HepG2 (cell line): ENCODE results near the gene SLC44A4. TPM values are rescaled to one million over a fixed set of nuclear protein-coding genes. Genes with fewer than 3 reads are reported as not detected.

Experiments used
- ATAC-seq: fragments of 200-7000 bp; cut with Tn5 transposase; 3 replicates; pipeline ENCODE4 v1.9.1; 2020; ENCODE audit warnings: mild to moderate bottlenecking, moderate library complexity
- BruUV-seq: library from RNA; stranded (reverse); fragments of 400-500 nt; replicated peaks from 2 replicates; lab custom pipeline; 2021; lab: Mats Ljungman, UMichigan
- CTCF ChIA-PET: fragments of 300-600 bp; formaldehyde crosslinking; extraction: SDS; loops from one replicate; lab custom pipeline; 2021; ENCODE audit warnings: low total read pairs, inconsistent platforms, low intra/inter-chr PET ratio; lab: Yijun Ruan, JAX
- POLR2A ChIA-PET: fragments of 350-600 bp; sonication (Branson Sonifier 250); formaldehyde crosslinking; loops from one replicate; lab custom pipeline; 2020; ENCODE audit warnings: antibody characterized with exemption, inconsistent platforms; lab: Yijun Ruan, JAX
- DNase-seq: peaks from one replicate; pipeline ENCODE4 v3.0.0-alpha.2; 2015; ENCODE audit warnings: low spot score
- FAIRE-seq: peaks from 3 replicates; lab custom pipeline; 2011; peaks lifted over from hg19 to GRCh38; lab: Jason Lieb, UNC
- H2AFZ ChIP-seq: one replicate; pipeline ENCODE4 v1.6.1; 2011; ENCODE audit warnings: low read length, inconsistent platforms
- H3K27ac ChIP-seq: fragments of 300-600 bp; 3 replicates; pipeline ENCODE4 v1.8.0; 2011; ENCODE audit warnings: mixed run types, mild to moderate bottlenecking, mixed read lengths, low read length, inconsistent platforms; ENCODE audit not compliant: insufficient read depth; ENCODE audit errors: extremely low read length
- H3K27me3 ChIP-seq, 2 experiments: fragments of 200-600 bp in 1 of 2; 2 replicates in 1 of 2; 3 replicates in 1 of 2; pipeline versions ENCODE4 v1.6.0 to v1.8.0; 2011; ENCODE audit warnings: low read length in 2 of 2, mild to moderate bottlenecking in 2 of 2, moderate library complexity in 2 of 2, inconsistent platforms in 1 of 2; ENCODE audit not compliant: insufficient read depth in 2 of 2, control insufficient read depth in 1 of 2
- H3K36me3 ChIP-seq, 2 experiments: fragments of 200-600 bp in 1 of 2; replicated peaks in 1 of 2; 2 replicates in 1 of 2; 3 replicates in 1 of 2; pipeline versions ENCODE4 v1.5.1 to v1.8.0; 2011; ENCODE audit warnings: low read length in 2 of 2, inconsistent platforms in 1 of 2; ENCODE audit not compliant: insufficient read depth in 2 of 2, control insufficient read depth in 1 of 2
- H3K4me1 ChIP-seq: 2 replicates; pipeline ENCODE4 v1.5.1; 2012; ENCODE audit warnings: low read length, inconsistent platforms; ENCODE audit not compliant: insufficient read depth
- H3K4me2 ChIP-seq: 2 replicates; pipeline ENCODE4 v1.6.0; 2011; ENCODE audit warnings: low read depth, low read length, inconsistent platforms
- H3K4me3 ChIP-seq, 3 experiments: fragments of 200-600 bp in 1 of 3; sonication (generic), shearing (Covaris generic) in 1 of 3; replicated peaks in 1 of 3; 2 replicates each; pipeline ENCODE4 v1.5.1; 2011 to 2016; ENCODE audit warnings: low read length in 3 of 3, inconsistent platforms in 2 of 3, low read depth in 2 of 3, mild to moderate bottlenecking in 2 of 3, control low read depth in 1 of 3, mixed read lengths in 1 of 3; ENCODE audit not compliant: insufficient read depth in 1 of 3
- H3K79me2 ChIP-seq: one replicate; pipeline ENCODE4 v1.6.1; 2011; ENCODE audit warnings: low read length, inconsistent platforms; ENCODE audit not compliant: insufficient read depth
- H3K9ac ChIP-seq: 2 replicates; pipeline ENCODE4 v1.6.0; 2011; ENCODE audit warnings: mild to moderate bottlenecking, low read depth, low read length, inconsistent platforms; ENCODE audit not compliant: insufficient read depth
- H3K9me3 ChIP-seq: 2 replicates; pipeline ENCODE4 v1.5.1; 2012; ENCODE audit warnings: mild to moderate bottlenecking, low read length
- H4K20me1 ChIP-seq: 2 replicates; pipeline ENCODE4 v1.6.0; 2011; ENCODE audit warnings: inconsistent platforms, mild to moderate bottlenecking, low read length, moderate library complexity; ENCODE audit not compliant: insufficient read depth
- ARNTL ChIP-seq: sonication (generic); formaldehyde crosslinking; IDR thresholded peaks from 2 replicates; pipeline ENCODE4 v1.4.0; 2020; ENCODE audit warnings: mild to moderate bottlenecking, missing genetic modification reagents
- HBP1 ChIP-seq: IDR thresholded peaks from 2 replicates; pipeline ENCODE4 v1.6.1; 2016; ENCODE audit warnings: low read depth, control low read depth
- KIAA2018 ChIP-seq: sonication (generic); formaldehyde crosslinking; IDR thresholded peaks from 2 replicates; pipeline ENCODE4 v1.5.0; 2020; ENCODE audit warnings: mild to moderate bottlenecking, missing genetic modification reagents, borderline replicate concordance
- MZF1 ChIP-seq: sonication (generic); formaldehyde crosslinking; IDR thresholded peaks from 2 replicates; pipeline ENCODE4 v1.8.1; 2023; ENCODE audit warnings: mild to moderate bottlenecking, missing genetic modification reagents, borderline replicate concordance
- POGK ChIP-seq: sonication (generic); formaldehyde crosslinking; conservative IDR thresholded peaks from 2 replicates; pipeline ENCODE4 v1.8.0; 2022; ENCODE audit warnings: mild to moderate bottlenecking, moderate library complexity, missing genetic modification reagents
- TFE3 ChIP-seq: IDR thresholded peaks from 2 replicates; pipeline ENCODE4 v1.6.1; 2016
- YY1 ChIP-seq: IDR thresholded peaks from 2 replicates; pipeline ENCODE4 v1.6.1; 2011; ENCODE audit warnings: low read length, low read depth, moderate library complexity, mild to moderate bottlenecking; ENCODE audit not compliant: insufficient read depth, insufficient replicate concordance
- ZNF232 ChIP-seq: sonication (generic); formaldehyde crosslinking; IDR thresholded peaks from 2 replicates; pipeline ENCODE4 v1.4.0; 2020; ENCODE audit warnings: missing genetic modification reagents, borderline replicate concordance
- ZNF839 ChIP-seq: sonication (generic); formaldehyde crosslinking; IDR thresholded peaks from 2 replicates; pipeline ENCODE4 v1.4.0; 2020; ENCODE audit warnings: missing genetic modification reagents, mild to moderate bottlenecking, borderline replicate concordance
- WGBS: methylation state at CpG from one replicate; pipeline ENCODE4 v1.1.6; 2017; ENCODE audit warnings: low lambda C conversion rate; 5-methylcytosine and 5-hydroxymethylcytosine counted together
- in situ Hi-C: cut with HindIII; loops from 2 replicates; pipeline ENCODE4 v1.10.0; 2017; ENCODE audit warnings: low pct_unique_long_range_greater_than_20kb; ENCODE audit not compliant: extremely low pct_ligation_motif_present
- intact Hi-C: fragments of 100-400 bp; cut with micrococcal nuclease; formaldehyde crosslinking; loops from one replicate; pipeline ENCODE4 v1.10.0; 2022; ENCODE audit not compliant: unreplicated experiment
- polyA plus RNA-seq, 8 experiments: library from polyadenylated mRNA; depleted of rRNA in 3 of 8; stranded (reverse) in 7 of 8; unstranded in 1 of 8; fragments of >200 nt; fragmentation: Illumina TruSeq in 4 of 8; extraction: Trizol in 4 of 8; gene quantifications; 2 replicates each; pipeline versions ENCODE4 v1.2.1 to v1.2.3, GENCODE V29; 2011 to 2016; ENCODE audit warnings: low read depth in 4 of 8, missing spikeins in 1 of 8, mixed read lengths in 1 of 8; ENCODE audit not compliant: insufficient read depth in 1 of 8
- total RNA-seq, 5 experiments: library from RNA; depleted of rRNA; stranded (reverse); fragments of >200 nt; fragmentation: Illumina TruSeq; extraction: Trizol; gene quantifications; 2 replicates each; pipeline ENCODE4 v1.2.3, GENCODE V29; 2016; ENCODE audit warnings: low read depth in 1 of 5
- TF ChIP-seq, protein P1 (sequence below): IDR thresholded peaks from 2 replicates; pipeline ENCODE4 v1.6.1; 2016

SLC44A4 gene
- total and polyA plus RNA-seq, 2 of the 13 experiments (the other 11 are each of a cell fraction or from before 2014, with no cell fraction given) = 3.5 to 5.9 TPM

DNA sequence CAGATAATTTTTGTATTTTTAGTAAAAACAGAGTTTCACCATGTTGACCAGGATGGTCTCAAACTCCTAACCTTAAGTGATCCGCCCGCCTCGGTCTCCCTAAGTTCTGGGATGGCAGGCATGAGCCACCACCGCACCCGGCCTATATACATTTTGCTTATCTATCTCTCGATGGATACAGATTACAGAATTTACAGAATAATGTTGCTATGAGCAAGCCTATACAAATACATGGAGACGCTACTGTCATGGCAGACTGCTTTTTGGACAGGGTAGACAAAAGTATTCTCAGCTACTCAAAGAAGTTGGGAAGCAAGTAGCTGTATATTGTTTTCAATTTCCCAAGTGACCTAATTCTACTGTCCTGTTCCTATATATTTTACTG lies 65.3 kb downstream of the SLC44A4 start:
- H3K4me2 ChIP-seq = 0 out of 2 replicates have a peak overlapping the region, but pooled peaks have one; percentile 33
- peaks cover 12% of the 10 kb centered on the region for H3K79me2 ChIP-seq
- ATAC-seq (no peak), FAIRE-seq (no peak), DNase-seq (no peak)
- H3K4me1 ChIP-seq = peaks cover 29% of the 10 kb centered on the region
- peak overlapping the region; percentile 95 for H3K27ac ChIP-seq
- H3K9ac ChIP-seq = peak overlapping the region; percentile 7; the same call in 1 of the 2 replicates
- ChIA-PET CTCF (no interaction called here), POLR2A (interaction anchor here (1.0 to 3.6 kb wide), 10 partner anchors 13 to 161 kb away, joined by 3 to 102 read pairs (median 12); partner anchors contain the start of genes BAG6, CFB, HSPA1B and NEU1)
- no peak overlapping the region for H2AFZ ChIP-seq
- H3K27me3 ChIP-seq = no peaks in the 10 kb centered on the region
- WGBS = 95% methylated on average over 7 of the region's 7 CpGs
- no peaks in the 10 kb centered on the region for H3K9me3 ChIP-seq
- in situ Hi-C loops (no loop called here), intact Hi-C loops (no loop called here)
- no peaks in the 10 kb centered on the region for H4K20me1 ChIP-seq
- peak overlapping the region in 1 of 3 experiments; percentile 71; a peak in 1 of 6 replicates for H3K4me3 ChIP-seq
- BruUV-seq = no TSS peak
- H3K36me3 ChIP-seq = no peaks in the 10 kb centered on the region
- no peak for TF ChIP-seq POGK (CRISPR knock-in tag)
- TF ChIP-seq, protein P1, sequence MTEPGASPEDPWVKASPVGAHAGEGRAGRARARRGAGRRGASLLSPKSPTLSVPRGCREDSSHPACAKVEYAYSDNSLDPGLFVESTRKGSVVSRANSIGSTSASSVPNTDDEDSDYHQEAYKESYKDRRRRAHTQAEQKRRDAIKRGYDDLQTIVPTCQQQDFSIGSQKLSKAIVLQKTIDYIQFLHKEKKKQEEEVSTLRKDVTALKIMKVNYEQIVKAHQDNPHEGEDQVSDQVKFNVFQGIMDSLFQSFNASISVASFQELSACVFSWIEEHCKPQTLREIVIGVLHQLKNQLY (CRISPR knock-in tag) = no peak
- no peak for TF ChIP-seq ZNF839 (CRISPR knock-in tag)
- TF ChIP-seq ARNTL (CRISPR knock-in tag) = no peak
- TF ChIP-seq MZF1 (CRISPR knock-in tag) = no peak
- TF ChIP-seq HBP1 (CRISPR knock-in tag) = no peak
- no peak for TF ChIP-seq YY1
- no peak for TF ChIP-seq KIAA2018 (CRISPR knock-in tag)
- no peak for TF ChIP-seq TFE3 (CRISPR knock-in tag)
- TF ChIP-seq ZNF232 (CRISPR knock-in tag) = no peak
